Large intestine (tissue), 3 donors: Measurements from ENCODE around the gene SLC27A1. TPM values are rescaled to one million over a fixed set of nuclear protein-coding genes. Genes with fewer than 3 reads are reported as not detected.
"Not testable (repeated sequence)": the region's sequence is repeated elsewhere in the genome, so short reads cannot be mapped to it uniquely, and the experiment has no call there.

ENCODE experiments used
- DNase-seq, 2 donors: peaks; one replicate each; pipeline versions ENCODE4 v3.0.0 to v3.0.0-alpha.2; 2013
- H3K27ac ChIP-seq: one replicate; pipeline ENCODE4 v1.5.1; 2013; ENCODE audit warnings: low read length
- H3K27me3 ChIP-seq: 2 replicates; pipeline ENCODE4 v1.6.1; 2013; ENCODE audit warnings: low read length; ENCODE audit not compliant: control insufficient read depth, insufficient read depth
- H3K36me3 ChIP-seq: 2 replicates; pipeline ENCODE4 v1.6.1; 2013; ENCODE audit warnings: low read length; ENCODE audit not compliant: control insufficient read depth, insufficient read depth
- H3K4me1 ChIP-seq: one replicate; pipeline ENCODE4 v1.6.1; 2013; ENCODE audit warnings: low read length; ENCODE audit not compliant: control insufficient read depth, insufficient read depth
- H3K4me3 ChIP-seq: one replicate; pipeline ENCODE4 v1.5.1; 2013; ENCODE audit warnings: low read length
- H3K9me3 ChIP-seq: one replicate; pipeline ENCODE4 v1.6.1; 2013; ENCODE audit warnings: mild to moderate bottlenecking, low read depth, low read length, moderate library complexity; ENCODE audit not compliant: control insufficient read depth
- WGBS: methylation state at CpG from one replicate; pipeline ENCODE4 v1.1.5; 2013; ENCODE audit warnings: low lambda C conversion rate; ENCODE audit not compliant: insufficient coverage; 5-methylcytosine and 5-hydroxymethylcytosine counted together
- polyA plus RNA-seq: library from polyadenylated mRNA; unstranded; fragments of 120-200 nt; gene quantifications from one replicate; pipeline ENCODE4 v1.2.1, GENCODE V29; 2013

The SLC27A1 gene
- polyA plus RNA-seq, 1 donor = 7.8 TPM

DNA sequence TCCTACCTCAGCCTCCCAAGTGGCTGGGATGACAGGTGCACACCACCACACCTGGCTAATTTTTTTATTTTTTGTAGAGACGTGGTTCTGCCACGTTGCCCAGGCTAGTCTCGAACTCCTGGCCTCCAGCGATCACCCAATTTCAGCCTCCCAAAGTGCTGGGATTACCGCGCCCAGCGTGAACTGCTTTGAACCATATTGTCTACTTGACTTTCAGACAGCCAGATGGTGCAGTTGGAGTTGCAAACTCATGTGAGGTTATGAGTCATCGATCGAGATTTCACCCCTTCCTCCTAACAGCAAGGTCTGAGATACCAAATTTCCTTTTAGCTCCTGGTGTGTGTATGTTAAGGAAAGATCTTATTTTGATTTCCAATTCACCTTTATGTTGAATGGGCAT lies 2.7 kb downstream of the SLC27A1 start:
- H3K9me3 ChIP-seq = no peaks in the 10 kb centered on the region
- peaks cover 16% of the 10 kb centered on the region for H3K27me3 ChIP-seq
- WGBS = no CpG with 5 or more reads among the region's 9 CpGs
- no peaks in the 10 kb centered on the region for H3K36me3 ChIP-seq
- no peak overlapping the region for H3K4me3 ChIP-seq
- peaks cover 15% of the 10 kb centered on the region for H3K4me1 ChIP-seq
- no peak overlapping the region for H3K27ac ChIP-seq
- no peak for DNase-seq

DNA sequence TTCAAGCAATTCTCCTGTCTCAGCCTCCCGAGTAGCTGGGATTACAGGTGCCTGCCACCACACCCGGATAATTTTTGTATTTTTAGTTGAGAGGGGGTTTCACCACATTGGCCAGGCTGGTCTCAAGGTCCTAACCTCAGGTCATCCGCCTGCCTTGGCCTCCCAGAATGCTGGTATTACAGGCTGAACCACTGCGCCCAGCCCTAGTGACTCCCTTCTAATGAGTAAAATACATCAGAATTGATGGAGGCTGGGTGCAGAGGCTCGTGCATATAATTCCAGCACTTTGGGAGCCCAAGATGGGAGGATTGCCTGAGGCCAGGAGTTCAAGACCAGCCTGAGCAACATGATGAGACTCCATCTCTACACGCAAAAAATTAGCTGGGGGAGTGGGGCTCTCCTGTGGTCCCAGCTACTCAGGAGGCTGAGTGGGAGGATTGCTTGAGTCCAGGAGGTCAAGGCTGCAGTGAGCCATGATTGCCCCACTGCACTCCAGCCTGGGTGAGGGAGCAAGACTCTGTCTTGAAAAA lies 4.8 kb downstream of the SLC27A1 start:
- not testable (repeated sequence) for H3K9me3 ChIP-seq, H3K27ac ChIP-seq, H3K4me1 ChIP-seq, H3K4me3 ChIP-seq, DNase-seq, H3K36me3 ChIP-seq
- no CpG with 5 or more reads among the region's 6 CpGs for WGBS
- H3K27me3 ChIP-seq = peaks cover 11% of the 10 kb centered on the region

- Histone ChIP-seq H3K9me3 (no peaks in the 10 kb centered on the region), H3K36me3 (no peaks in the 10 kb centered on the region), H3K4me3 (no peak overlapping the region), H3K4me1 (peaks cover 7% of the 10 kb centered on the region), H3K27me3 (peaks cover 11% of the 10 kb centered on the region), H3K27ac (no peak overlapping the region)
- no CpG with 5 or more reads among the region's 10 CpGs for WGBS
- DNase-seq = no peak
Measured at GRCh38 chr19:17475541-17476115, 5.3 kb downstream of the SLC27A1 start.

DNA sequence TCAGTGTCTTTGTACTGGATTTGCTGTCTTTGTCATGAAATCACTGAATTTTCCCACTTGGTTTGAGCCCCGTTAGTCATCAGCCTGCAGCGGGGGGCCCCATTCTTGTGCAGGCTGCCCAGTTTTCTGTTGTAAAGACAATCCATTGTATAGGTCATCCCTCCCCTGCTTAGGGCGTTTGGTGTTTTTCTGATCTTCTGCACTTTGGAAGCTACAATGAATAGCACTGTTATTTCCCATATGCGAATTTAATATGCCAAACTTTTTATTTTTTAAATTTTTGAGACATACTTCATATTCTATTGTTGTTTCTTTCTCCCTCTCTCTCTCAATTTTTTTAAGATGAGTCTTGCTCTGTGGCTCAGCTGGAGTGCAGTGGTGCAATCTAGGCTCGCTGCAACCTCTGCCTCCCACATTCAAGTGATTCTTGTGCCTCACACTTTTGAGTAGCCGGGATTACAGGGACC lies 9.0 kb downstream of the SLC27A1 start:
- no peak overlapping the region for H3K27ac ChIP-seq
- H3K4me3 ChIP-seq = no peak overlapping the region
- no peaks in the 10 kb centered on the region for H3K4me1 ChIP-seq
- WGBS = 70% methylated on average over 1 of the region's 6 CpGs
- no peaks in the 10 kb centered on the region for H3K9me3 ChIP-seq
- no peaks in the 10 kb centered on the region for H3K36me3 ChIP-seq
- no peaks in the 10 kb centered on the region for H3K27me3 ChIP-seq
- DNase-seq = no peak

GRCh38 chr19:17481986-17482385 lies 11.7 kb downstream of the SLC27A1 start:
- no peaks in the 10 kb centered on the region for H3K4me1 ChIP-seq
- no peaks in the 10 kb centered on the region for H3K36me3 ChIP-seq
- no peak overlapping the region for H3K27ac ChIP-seq
- no CpG with 5 or more reads among the region's 13 CpGs for WGBS
- no peaks in the 10 kb centered on the region for H3K27me3 ChIP-seq
- H3K9me3 ChIP-seq = no peaks in the 10 kb centered on the region
- no peak overlapping the region for H3K4me3 ChIP-seq
- no peak for DNase-seq

DNA sequence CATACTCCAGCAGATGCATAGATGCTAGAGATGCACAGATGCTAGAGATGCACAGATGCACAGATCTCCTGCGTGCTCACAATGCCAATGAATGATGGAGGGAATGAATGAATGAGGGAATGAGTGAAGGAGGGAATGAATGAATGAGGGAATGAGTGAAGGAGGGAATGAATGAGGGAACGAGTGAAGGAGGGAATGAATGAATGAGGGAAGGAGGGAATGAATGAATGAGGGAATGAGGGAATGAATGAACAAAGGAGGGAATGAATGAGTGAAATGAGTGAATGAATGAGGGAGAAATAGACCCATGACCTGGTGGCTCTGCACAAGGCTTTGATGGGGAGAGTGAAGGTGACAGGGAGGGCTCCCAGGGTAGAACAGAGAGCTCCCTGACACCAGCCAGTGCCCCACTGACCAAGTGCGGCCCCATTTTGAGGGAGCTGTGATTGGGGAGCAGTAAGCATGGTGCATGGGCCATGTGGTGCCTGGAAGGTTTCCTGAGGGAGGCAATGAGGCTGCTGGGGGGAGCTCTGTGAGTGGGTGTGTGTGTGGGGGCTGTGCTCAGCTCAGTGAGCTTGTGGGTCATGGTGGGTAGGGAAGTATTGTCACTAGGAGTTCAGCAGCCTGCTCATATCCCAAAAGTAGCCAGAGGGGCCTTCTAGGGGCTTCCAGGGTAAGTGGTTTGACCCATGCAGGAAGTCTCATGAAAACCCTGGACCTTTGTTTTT lies 12.7 kb downstream of the SLC27A1 start:
- no peak for DNase-seq
- Histone ChIP-seq H3K27me3 (no peaks in the 10 kb centered on the region), H3K4me1 (no peaks in the 10 kb centered on the region), H3K27ac (no peak overlapping the region), H3K4me3 (no peak overlapping the region), H3K9me3 (no peaks in the 10 kb centered on the region), H3K36me3 (no peaks in the 10 kb centered on the region)
- 71% methylated on average over 1 of the region's 3 CpGs for WGBS

GRCh38 chr19:17483605-17484002 lies 13.3 kb downstream of the SLC27A1 start:
- Histone ChIP-seq H3K36me3 (no peaks in the 10 kb centered on the region), H3K9me3 (no peaks in the 10 kb centered on the region), H3K4me3 (no peak overlapping the region), H3K27me3 (no peaks in the 10 kb centered on the region), H3K4me1 (peaks cover 4% of the 10 kb centered on the region), H3K27ac (no peak overlapping the region)
- WGBS = no CpG with 5 or more reads among the region's 10 CpGs
- DNase-seq = no peak

DNA sequence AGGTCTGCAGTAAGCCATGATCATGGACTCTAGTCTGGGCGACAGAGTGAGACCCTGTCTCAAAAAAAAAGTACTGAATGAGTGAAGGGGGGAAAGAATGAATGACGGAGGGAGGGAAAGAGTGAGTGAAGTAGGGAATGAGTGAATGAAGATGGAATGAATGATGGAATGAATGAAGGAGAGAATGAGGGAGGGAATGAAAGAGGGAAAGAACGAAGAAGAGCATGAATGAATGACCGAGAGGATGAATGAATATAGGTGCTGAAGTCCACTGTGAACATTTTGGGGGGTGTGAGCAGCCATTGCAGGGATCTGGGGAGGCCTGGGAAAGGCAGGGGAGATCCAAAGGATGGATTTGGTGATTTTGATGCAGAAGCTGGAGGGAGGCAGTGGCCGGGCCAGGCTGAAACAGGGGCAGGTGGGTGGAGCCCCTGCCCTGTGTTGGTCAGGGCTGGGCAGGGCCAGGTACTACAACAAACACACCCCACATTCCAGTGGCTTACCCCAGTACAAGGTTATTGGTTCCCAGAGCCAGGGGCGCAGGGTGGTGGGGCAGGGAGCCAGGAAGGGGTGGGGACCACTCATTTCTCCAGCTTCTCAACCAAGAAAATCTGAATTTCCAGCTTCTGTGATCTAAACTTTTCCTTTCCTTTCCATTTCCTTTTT lies 14.3 kb downstream of the SLC27A1 start:
- no peaks in the 10 kb centered on the region for H3K36me3 ChIP-seq
- no peaks in the 10 kb centered on the region for H3K27me3 ChIP-seq
- no peak overlapping the region for H3K27ac ChIP-seq
- H3K9me3 ChIP-seq = no peaks in the 10 kb centered on the region
- 86% methylated on average over 3 of the region's 6 CpGs for WGBS
- peaks cover 6% of the 10 kb centered on the region for H3K4me1 ChIP-seq
- no peak overlapping the region for H3K4me3 ChIP-seq
- no peak for DNase-seq

- Histone ChIP-seq H3K9me3 (no peaks in the 10 kb centered on the region), H3K4me1 (peaks cover 6% of the 10 kb centered on the region), H3K27ac (no peak overlapping the region), H3K4me3 (no peak overlapping the region), H3K36me3 (no peaks in the 10 kb centered on the region), H3K27me3 (no peaks in the 10 kb centered on the region)
- no peak for DNase-seq
- WGBS = no CpG with 5 or more reads among the region's 58 CpGs
Measured at GRCh38 chr19:17486545-17487240, 16.4 kb downstream of the SLC27A1 start.
